Uterus (tissue), 4 donors: ENCODE measurements around the gene PCK2. TPM values are rescaled to one million over a fixed set of nuclear protein-coding genes. Genes with fewer than 3 reads are reported as not detected.

Source experiments
- DNase-seq, 2 donors: peaks; one replicate each; pipeline ENCODE4 v3.0.0-alpha.2; 2019 to 2020
- H3K27ac ChIP-seq, 2 donors: fragments of 200-600 bp; sonication (generic); 1 replicate in 1 of 2; 2 replicates in 1 of 2; pipeline ENCODE4 v1.5.1; 2016 to 2018
- H3K27me3 ChIP-seq, 2 donors: fragments of 200-600 bp; sonication (generic); one replicate each; pipeline ENCODE4 v1.5.1; 2018 to 2019; ENCODE audit warnings: control low read depth in 1 of 2
- H3K36me3 ChIP-seq, 2 donors: fragments of 200-600 bp; sonication (generic); one replicate each; pipeline ENCODE4 v1.5.1; 2019; ENCODE audit warnings: control low read depth in 1 of 2
- H3K4me1 ChIP-seq, 2 donors: fragments of 200-600 bp; sonication (generic); one replicate each; pipeline ENCODE4 v1.5.1; 2018 to 2019; ENCODE audit warnings: control low read depth in 1 of 2
- H3K4me3 ChIP-seq, 2 donors: fragments of 200-600 bp; sonication (generic); 1 replicate in 1 of 2; 2 replicates in 1 of 2; pipeline ENCODE4 v1.5.1; 2018 to 2019; ENCODE audit warnings: mild to moderate bottlenecking in 1 of 2
- H3K9me3 ChIP-seq, 2 donors: fragments of 200-600 bp; sonication (generic); one replicate each; pipeline ENCODE4 v1.5.1; 2019; ENCODE audit warnings: control low read depth in 1 of 2
- CTCF ChIP-seq, 4 experiments: fragments of 200-600 bp in 2 of 4; fragments of 450-650 bp in 2 of 4; sonication (generic) in 2 of 4; IDR thresholded peaks; one replicate each; pipeline ENCODE4 v1.5.1; 2016 to 2019; ENCODE audit warnings: antibody characterized with exemption in 4 of 4, mild to moderate bottlenecking in 2 of 4, moderate library complexity in 1 of 4
- POLR2A ChIP-seq, 2 donors: fragments of 450-650 bp; IDR thresholded peaks; one replicate each; pipeline ENCODE4 v1.6.1; 2016; ENCODE audit warnings: antibody characterized with exemption in 2 of 2, mild to moderate bottlenecking in 1 of 2, moderate library complexity in 1 of 2
- intact Hi-C: fragments of 100-400 bp; cut with DNase I; formaldehyde crosslinking; loops from one replicate; pipeline ENCODE4 v1.15.1; 2023; ENCODE audit warnings: low total_unique reads
- total RNA-seq, 4 donors: library from RNA; depleted of rRNA in 3 of 4; stranded (reverse); fragments of >200 nt in 3 of 4; gene quantifications; one replicate each; pipeline versions ENCODE4 v1.1.0 to v1.2.4, GENCODE V29; 2014 to 2023
- donor health status: DM: yes; HTN: yes; CAD: no.

PCK2 gene
- total RNA-seq, 4 donors from 2014 or later = 13.1 to 19.4 (median 15.1) TPM; not detected in 1

DNA sequence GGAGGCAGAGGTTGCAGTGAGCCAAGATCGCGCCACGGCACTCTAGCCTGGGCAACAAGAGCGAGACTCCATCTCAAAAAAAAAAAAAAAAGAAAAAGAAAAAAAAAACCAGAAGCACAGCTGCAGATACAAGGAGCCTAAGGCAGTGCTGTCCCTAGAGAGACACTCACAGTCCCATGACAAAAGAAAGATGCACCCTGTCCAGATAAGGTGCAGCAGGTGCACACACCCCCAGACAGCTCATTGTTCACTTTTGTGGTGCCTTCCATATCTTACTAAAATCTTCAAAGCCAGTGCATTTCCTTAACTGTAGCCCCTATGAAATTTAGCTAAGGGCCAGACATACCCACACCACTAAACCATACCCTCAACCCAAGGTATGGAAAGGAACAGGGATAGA, 28.3 kb downstream of the PCK2 start:
- Histone ChIP-seq H3K27me3 (no peaks in the 10 kb centered on the region), H3K27ac (no peak overlapping the region), H3K4me3 (no peak overlapping the region), H3K36me3 (no peaks in the 10 kb centered on the region), H3K9me3 (no peaks in the 10 kb centered on the region), H3K4me1 (no peaks in the 10 kb centered on the region)
- TF ChIP-seq CTCF (IDR thresholded peaks at IDR 0.05) = no peak
- no peak for TF ChIP-seq POLR2A (IDR thresholded peaks at IDR 0.05)
- DNase-seq = no peak
- intact Hi-C loops = no loop called here

GRCh38 chr14:24122898-24123297, 28.8 kb downstream of the PCK2 start:
- Histone ChIP-seq H3K9me3 (no peaks in the 10 kb centered on the region), H3K27me3 (no peaks in the 10 kb centered on the region), H3K36me3 (no peaks in the 10 kb centered on the region), H3K4me1 (no peaks in the 10 kb centered on the region), H3K27ac (no peak overlapping the region), H3K4me3 (no peak overlapping the region)
- DNase-seq = no peak
- intact Hi-C loops = no loop called here
- no peak for TF ChIP-seq POLR2A (IDR thresholded peaks at IDR 0.05)
- no peak for TF ChIP-seq CTCF (IDR thresholded peaks at IDR 0.05)

GRCh38 chr14:24123424-24124417, 29.6 kb downstream of the PCK2 start:
- Histone ChIP-seq H3K36me3 (no peaks in the 10 kb centered on the region), H3K27ac (no peak overlapping the region), H3K9me3 (no peaks in the 10 kb centered on the region), H3K4me1 (no peaks in the 10 kb centered on the region), H3K4me3 (no peak overlapping the region), H3K27me3 (no peaks in the 10 kb centered on the region)
- intact Hi-C loops = no loop called here
- DNase-seq = no peak
- TF ChIP-seq CTCF (IDR thresholded peaks at IDR 0.05) (no peak), POLR2A (IDR thresholded peaks at IDR 0.05) (no peak)

GRCh38 chr14:24126939-24127338, 32.8 kb downstream of the PCK2 start:
- Histone ChIP-seq H3K9me3 (no peaks in the 10 kb centered on the region), H3K4me1 (no peaks in the 10 kb centered on the region), H3K27me3 (no peaks in the 10 kb centered on the region), H3K27ac (no peak overlapping the region), H3K36me3 (no peaks in the 10 kb centered on the region), H3K4me3 (no peak overlapping the region)
- TF ChIP-seq CTCF (IDR thresholded peaks at IDR 0.05) (no peak), POLR2A (IDR thresholded peaks at IDR 0.05) (no peak)
- no peak for DNase-seq
- intact Hi-C loops = no loop called here

- intact Hi-C loops = no loop called here
- Histone ChIP-seq H3K9me3 (no peaks in the 10 kb centered on the region), H3K27me3 (no peaks in the 10 kb centered on the region), H3K36me3 (no peaks in the 10 kb centered on the region), H3K4me3 (no peak overlapping the region), H3K4me1 (no peaks in the 10 kb centered on the region), H3K27ac (no peak overlapping the region)
- TF ChIP-seq POLR2A (IDR thresholded peaks at IDR 0.05) = no peak
- TF ChIP-seq CTCF (IDR thresholded peaks at IDR 0.05) = no peak
- no peak for DNase-seq
Measured at GRCh38 chr14:24127673-24128072, 33.6 kb downstream of the PCK2 start.
